Upper lobe of left lung (tissue), 6 donors: ENCODE results near the gene USP47. TPM values are rescaled to one million over a fixed set of nuclear protein-coding genes. Genes with fewer than 3 reads are reported as not detected.

Experiments used
- ATAC-seq, 2 donors: fragments of 200-7000 bp; cut with Tn5 transposase; one replicate each; pipeline ENCODE4 v1.9.1; 2022; ENCODE audit warnings: mild to moderate bottlenecking in 2 of 2, moderate library complexity in 2 of 2; ENCODE audit not compliant: low FRiP score in 2 of 2
- DNase-seq, 2 donors: peaks; one replicate each; pipeline ENCODE4 v3.0.0-alpha.2; 2019 to 2020
- H3K27ac ChIP-seq, 4 donors: fragments of 200-600 bp; sonication (generic); one replicate each; pipeline ENCODE4 v1.5.1; 2016 to 2019
- H3K27me3 ChIP-seq, 4 donors: fragments of 200-600 bp; sonication (generic); one replicate each; pipeline ENCODE4 v1.5.1; 2017 to 2019
- H3K36me3 ChIP-seq, 4 donors: fragments of 200-600 bp; sonication (generic); one replicate each; pipeline ENCODE4 v1.5.1; 2016 to 2019
- H3K4me1 ChIP-seq, 4 donors: fragments of 200-600 bp; sonication (generic); one replicate each; pipeline ENCODE4 v1.5.1; 2018 to 2019
- H3K4me3 ChIP-seq, 4 donors: fragments of 200-600 bp; sonication (generic); one replicate each; pipeline ENCODE4 v1.5.1; 2017 to 2019; ENCODE audit warnings: mild to moderate bottlenecking in 2 of 4, moderate library complexity in 1 of 4
- H3K9me3 ChIP-seq, 4 donors: fragments of 200-600 bp; sonication (generic); one replicate each; pipeline ENCODE4 v1.5.1; 2018 to 2019
- CTCF ChIP-seq, 6 experiments: fragments of 450-650 bp in 4 of 6; fragments of 200-600 bp in 2 of 6; sonication (generic) in 2 of 6; IDR thresholded peaks; one replicate each; pipeline ENCODE4 v1.5.1; 2016 to 2019; ENCODE audit warnings: antibody characterized with exemption in 6 of 6
- EP300 ChIP-seq, 4 donors: sonication (generic); formaldehyde crosslinking; IDR thresholded peaks; one replicate each; pipeline ENCODE4 v1.5.1; 2017; ENCODE audit warnings: antibody characterized with exemption in 4 of 4, control low read depth in 2 of 4
- POLR2A ChIP-seq, 4 donors: fragments of 450-650 bp; IDR thresholded peaks; one replicate each; pipeline ENCODE4 v1.5.1; 2016 to 2017; ENCODE audit warnings: antibody characterized with exemption in 4 of 4, mild to moderate bottlenecking in 2 of 4
- POLR2AphosphoS5 ChIP-seq, 2 donors: sonication (generic); formaldehyde crosslinking; IDR thresholded peaks; one replicate each; pipeline ENCODE4 v1.5.1; 2017; ENCODE audit warnings: antibody characterized with exemption in 2 of 2
- WGBS, 2 donors: methylation state at CpG; one replicate each; pipeline ENCODE4 v1.1.5; 2017 to 2018; 5-methylcytosine and 5-hydroxymethylcytosine counted together
- total RNA-seq, 6 donors: library from RNA; depleted of rRNA in 4 of 6; stranded (reverse); fragments of >200 nt in 4 of 6; gene quantifications; one replicate each; pipeline versions ENCODE4 v1.1.0 to v1.2.1, GENCODE V29; 2016 to 2021
- donor health status: DM: no; HTN: no; CAD: no; lungs with moderate emphysema.
- donor health status: DM: no; HTN: yes; CAD: no; lungs with severe emphysema.

The USP47 gene
- total RNA-seq, 6 donors from 2014 or later: 32.4 to 132 (median 79.0) TPM

- Histone ChIP-seq H3K27me3 (no peaks in the 10 kb centered on the region), H3K4me3 (no peak overlapping the region), H3K36me3 (no peaks in the 10 kb centered on the region), H3K27ac (no peak overlapping the region), H3K9me3 (no peaks in the 10 kb centered on the region), H3K4me1 (peaks cover 13 to 70% (median 32%) of the 10 kb centered on the region in 4 donors)
- WGBS, 2 donors: 20 to 30% methylated on average over 1 of the region's 1 CpG
- ATAC-seq (no peak), DNase-seq (no peak)
- TF ChIP-seq EP300 (IDR thresholded peaks at IDR 0.05) (no peak), POLR2A (IDR thresholded peaks at IDR 0.05) (no peak), POLR2AphosphoS5 (IDR thresholded peaks at IDR 0.05) (no peak)
Observed at GRCh38 chr11:11856638-11857037, 14.9 kb downstream of the USP47 start.

GRCh38 chr11:11857769-11858168, 16.0 kb downstream of the USP47 start:
- H3K4me1 ChIP-seq: peaks cover 13 to 62% (median 34%) of the 10 kb centered on the region in 4 donors
- no peak for DNase-seq
- peak overlapping the region in 2 of 4 donors; percentile 15 to 49 for H3K27ac ChIP-seq
- ATAC-seq: no peak
- peak overlapping the region in 2 of 4 donors; percentile 9 to 19 for H3K4me3 ChIP-seq
- no peaks in the 10 kb centered on the region for H3K9me3 ChIP-seq
- 68 to 76% methylated on average over 5 of the region's 5 CpGs for WGBS, 2 donors
- H3K36me3 ChIP-seq: no peaks in the 10 kb centered on the region
- TF ChIP-seq EP300 (IDR thresholded peaks at IDR 0.05) (no peak), CTCF (IDR thresholded peaks at IDR 0.05) (no peak), POLR2AphosphoS5 (IDR thresholded peaks at IDR 0.05) (no peak), POLR2A (IDR thresholded peaks at IDR 0.05) (no peak)
- H3K27me3 ChIP-seq: no peaks in the 10 kb centered on the region

- Histone ChIP-seq H3K36me3 (no peaks in the 10 kb centered on the region), H3K4me3 (no peak overlapping the region), H3K9me3 (no peaks in the 10 kb centered on the region), H3K4me1 (peaks cover 17 to 54% (median 30%) of the 10 kb centered on the region in 4 donors), H3K27me3 (no peaks in the 10 kb centered on the region), H3K27ac (peak overlapping the region in 2 of 4 donors; percentile 15 to 49)
- TF ChIP-seq EP300 (IDR thresholded peaks at IDR 0.05) (no peak), CTCF (IDR thresholded peaks at IDR 0.05) (no peak), POLR2A (IDR thresholded peaks at IDR 0.05) (no peak), POLR2AphosphoS5 (IDR thresholded peaks at IDR 0.05) (no peak)
- DNase-seq (no peak), ATAC-seq (no peak)
- WGBS, 2 donors: 59 to 60% methylated on average over 1 of the region's 1 CpG
Observed at GRCh38 chr11:11858676-11859075, 16.9 kb downstream of the USP47 start.

GRCh38 chr11:11860103-11860979, 18.6 kb downstream of the USP47 start:
- WGBS, 2 donors: 67 to 70% methylated on average over 12 of the region's 12 CpGs
- Histone ChIP-seq H3K27me3 (no peaks in the 10 kb centered on the region), H3K9me3 (no peaks in the 10 kb centered on the region), H3K4me3 (no peak overlapping the region), H3K27ac (peak overlapping the region; percentile 9 to 64 (median 44)), H3K4me1 (peaks cover 27 to 55% (median 40%) of the 10 kb centered on the region in 4 donors), H3K36me3 (no peaks in the 10 kb centered on the region)
- ATAC-seq (no peak), DNase-seq (no peak)
- TF ChIP-seq POLR2A (IDR thresholded peaks at IDR 0.05): no peak
- TF ChIP-seq POLR2AphosphoS5 (IDR thresholded peaks at IDR 0.05): no peak
- no peak for TF ChIP-seq EP300 (IDR thresholded peaks at IDR 0.05)
- no peak for TF ChIP-seq CTCF (IDR thresholded peaks at IDR 0.05)

- H3K9me3 ChIP-seq: peaks cover 0 to 6% (median 1%) of the 10 kb centered on the region in 4 donors
- DNase-seq: no peak
- 87 to 91% methylated on average over 2 of the region's 2 CpGs for WGBS, 2 donors
Observed at GRCh38 chr11:11862999-11863398, 21.2 kb downstream of the USP47 start.

More at GRCh38 chr11:11862999-11863398, 21.2 kb downstream of the USP47 start:
- Histone ChIP-seq H3K4me3 (no peak overlapping the region), H3K27ac (no peak overlapping the region), H3K27me3 (no peaks in the 10 kb centered on the region), H3K4me1 (peaks cover 26 to 37% (median 28%) of the 10 kb centered on the region in 4 donors), H3K36me3 (no peaks in the 10 kb centered on the region)
- TF ChIP-seq EP300 (IDR thresholded peaks at IDR 0.05) (no peak), POLR2AphosphoS5 (IDR thresholded peaks at IDR 0.05) (no peak), CTCF (IDR thresholded peaks at IDR 0.05) (no peak), POLR2A (IDR thresholded peaks at IDR 0.05) (no peak)
- ATAC-seq: no peak
